Left ventricle myocardium inferior (tissue), 1 donor: Measurements from ENCODE around the gene ALDH1B1. TPM values are rescaled to one million over a fixed set of nuclear protein-coding genes. Genes with fewer than 3 reads are reported as not detected.

Source experiments
- DNase-seq: peaks from one replicate; pipeline ENCODE4 v3.0.0-alpha.2; 2020
- H3K27ac ChIP-seq: fragments of 200-600 bp; replicated peaks from 2 replicates; pipeline ENCODE4 v1.8.0; 2021
- H3K27me3 ChIP-seq: fragments of 200-600 bp; 2 replicates; pipeline ENCODE4 v1.8.0; 2021; ENCODE audit warnings: low read depth
- H3K36me3 ChIP-seq: fragments of 200-600 bp; 2 replicates; pipeline ENCODE4 v1.8.0; 2021
- H3K4me1 ChIP-seq: fragments of 200-600 bp; 2 replicates; pipeline ENCODE4 v1.8.0; 2021
- H3K4me3 ChIP-seq: fragments of 200-600 bp; 2 replicates; pipeline ENCODE4 v1.8.0; 2021; ENCODE audit warnings: mild to moderate bottlenecking, moderate library complexity
- H3K9me3 ChIP-seq: fragments of 200-600 bp; replicated peaks from 2 replicates; pipeline ENCODE4 v1.8.0; 2021
- CTCF ChIP-seq: fragments of 200-600 bp; IDR thresholded peaks from 2 replicates; pipeline ENCODE4 v1.8.0; 2021; ENCODE audit warnings: antibody characterized with exemption, mild to moderate bottlenecking, borderline replicate concordance
- intact Hi-C: fragments of 100-400 bp; cut with micrococcal nuclease; formaldehyde crosslinking; loops from one replicate; pipeline ENCODE4 v1.11.0; 2022
- total RNA-seq: library from RNA; stranded (reverse); fragmentation: NEBNext Ultra II Directional; extraction: Animal tissue kit (Norgen Biotek cat#: 25700); gene quantifications from one replicate; pipeline ENCODE4 v1.2.1, GENCODE V29; 2021
- donor health status: DM: no; HTN: yes; CAD: no; lungs with severe emphysema.

ALDH1B1 gene
- total RNA-seq, 1 donor from 2014 or later, result 21.6 TPM

DNA sequence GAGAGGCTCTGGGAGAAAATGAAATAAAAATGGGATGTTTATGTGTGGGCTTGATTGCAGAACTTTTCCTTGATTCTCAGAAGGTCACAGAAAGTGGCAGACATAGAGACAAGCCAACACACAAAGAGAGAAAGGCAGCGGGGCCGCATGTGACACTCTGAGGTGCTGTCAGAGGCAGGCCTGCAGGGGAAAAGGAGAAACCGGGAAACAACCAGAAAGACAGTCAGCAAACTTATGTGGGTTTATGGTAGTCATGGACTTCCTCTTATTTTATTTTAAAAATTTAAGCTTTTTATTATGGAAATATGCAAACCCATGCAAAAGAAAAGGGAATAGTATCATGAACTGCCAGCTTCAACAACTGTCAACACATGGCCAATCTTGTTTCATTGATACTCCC is 48.0 kb downstream of the ALDH1B1 start:
- peaks cover 54% of the 10 kb centered on the region for H3K27me3 ChIP-seq
- no peaks in the 10 kb centered on the region for H3K4me1 ChIP-seq
- intact Hi-C loops, result no loop called here
- TF ChIP-seq CTCF, result no peak
- H3K4me3 ChIP-seq, result no peak overlapping the region
- no peak for DNase-seq
- H3K9me3 ChIP-seq, result no peaks in the 10 kb centered on the region
- H3K36me3 ChIP-seq, result no peaks in the 10 kb centered on the region
- H3K27ac ChIP-seq, result no peak overlapping the region

DNA sequence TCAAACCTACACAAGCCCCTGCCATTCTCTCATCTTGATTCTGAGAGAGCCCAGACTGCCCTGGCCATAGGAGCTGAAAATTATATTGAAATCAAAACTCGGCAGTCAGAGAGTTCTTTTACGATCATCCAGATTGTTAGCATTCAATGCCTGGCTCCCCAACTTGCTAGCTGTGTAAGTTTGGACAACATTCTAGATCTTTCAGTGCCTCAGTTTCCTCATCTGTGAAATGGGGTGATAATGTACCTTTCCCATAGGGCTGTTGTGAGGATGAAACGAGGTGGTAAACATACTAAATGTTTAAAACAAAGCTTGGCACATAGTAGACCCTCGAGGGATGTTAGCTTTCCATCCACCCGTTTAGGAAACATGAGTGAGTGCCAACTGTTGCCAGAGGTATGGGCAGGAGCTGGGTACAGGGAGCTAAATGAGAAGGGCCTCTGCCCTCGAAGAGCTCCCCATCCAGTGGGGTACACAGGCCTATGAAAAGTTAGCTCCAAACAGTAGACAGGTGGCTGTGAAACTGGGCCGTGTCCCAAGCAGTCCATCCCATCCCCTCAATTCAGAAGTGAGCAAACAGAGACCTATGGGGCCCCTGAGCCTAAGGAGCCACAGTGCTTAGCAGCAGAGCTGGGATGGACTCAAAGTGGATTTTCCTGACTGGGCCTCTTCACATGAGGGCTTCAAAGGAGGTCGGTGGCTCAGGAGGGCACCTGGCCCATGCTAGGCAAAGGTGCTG is 49.0 kb downstream of the ALDH1B1 start:
- no peak overlapping the region for H3K4me3 ChIP-seq
- no peak for TF ChIP-seq CTCF
- no peaks in the 10 kb centered on the region for H3K36me3 ChIP-seq
- H3K9me3 ChIP-seq, result no peaks in the 10 kb centered on the region
- peaks cover 64% of the 10 kb centered on the region for H3K27me3 ChIP-seq
- DNase-seq, result no peak
- intact Hi-C loops, result no loop called here
- H3K27ac ChIP-seq, result no peak overlapping the region
- H3K4me1 ChIP-seq, result no peaks in the 10 kb centered on the region

GRCh38 chr9:38442473-38443096 is 50.1 kb downstream of the ALDH1B1 start:
- Histone ChIP-seq H3K4me3 (no peak overlapping the region), H3K27me3 (peaks cover 63% of the 10 kb centered on the region), H3K9me3 (no peaks in the 10 kb centered on the region), H3K4me1 (no peaks in the 10 kb centered on the region), H3K36me3 (no peaks in the 10 kb centered on the region), H3K27ac (no peak overlapping the region)
- no peak for TF ChIP-seq CTCF
- intact Hi-C loops, result no loop called here
- DNase-seq, result no peak

DNA sequence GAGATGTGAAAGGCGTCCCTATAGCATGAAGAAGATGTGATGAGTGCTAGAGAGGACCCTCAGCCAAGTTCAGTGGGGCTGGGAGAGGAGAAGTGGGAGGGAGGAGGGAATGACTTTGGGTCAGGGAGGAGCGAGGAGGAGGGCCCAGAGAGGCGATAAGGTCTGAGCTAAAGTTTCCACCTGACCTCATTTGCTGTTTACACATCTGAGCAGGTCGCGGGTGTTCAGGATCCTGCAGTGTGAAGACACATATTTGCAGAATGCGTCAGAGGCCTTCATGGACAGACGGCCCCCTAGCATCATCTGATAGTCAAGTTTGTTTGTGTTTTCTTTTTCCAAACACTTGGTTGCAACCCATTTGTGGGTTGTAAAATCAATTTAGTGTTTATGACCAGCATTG is 50.7 kb downstream of the ALDH1B1 start:
- no peaks in the 10 kb centered on the region for H3K36me3 ChIP-seq
- no peak for TF ChIP-seq CTCF
- intact Hi-C loops, result no loop called here
- no peak for DNase-seq
- H3K4me1 ChIP-seq, result no peaks in the 10 kb centered on the region
- no peaks in the 10 kb centered on the region for H3K9me3 ChIP-seq
- H3K4me3 ChIP-seq, result no peak overlapping the region
- peaks cover 58% of the 10 kb centered on the region for H3K27me3 ChIP-seq
- no peak overlapping the region for H3K27ac ChIP-seq

DNA sequence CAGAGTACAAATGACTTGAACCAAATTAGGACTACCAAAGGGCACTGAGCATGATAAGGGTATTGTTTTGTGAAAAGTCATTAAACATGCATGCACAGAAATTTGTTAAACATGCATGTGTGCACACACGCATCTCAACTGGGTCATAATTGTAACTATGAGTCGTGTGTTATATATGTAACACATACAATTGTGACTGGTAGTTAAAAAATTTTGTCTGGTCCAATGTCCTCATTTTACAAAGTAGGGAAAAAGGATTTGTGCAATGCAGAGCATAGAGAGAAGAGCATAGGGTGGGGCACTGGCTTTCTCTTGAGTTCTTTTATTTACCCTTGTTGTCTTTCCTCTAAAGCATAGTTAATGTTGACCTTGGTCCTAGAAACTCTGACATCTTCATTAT is 51.1 kb downstream of the ALDH1B1 start:
- no peaks in the 10 kb centered on the region for H3K4me1 ChIP-seq
- H3K36me3 ChIP-seq, result no peaks in the 10 kb centered on the region
- no peak for DNase-seq
- no peaks in the 10 kb centered on the region for H3K9me3 ChIP-seq
- peaks cover 58% of the 10 kb centered on the region for H3K27me3 ChIP-seq
- intact Hi-C loops, result no loop called here
- no peak overlapping the region for H3K27ac ChIP-seq
- no peak overlapping the region for H3K4me3 ChIP-seq
- TF ChIP-seq CTCF, result no peak
